Smooth muscle cell (in vitro differentiated cells): ENCODE measurements around the gene CBX4. TPM values are rescaled to one million over a fixed set of nuclear protein-coding genes. Genes with fewer than 3 reads are reported as not detected.

ENCODE experiments used
- DNase-seq: peaks from one replicate; lab custom pipeline; 2025; ENCODE audit not compliant: unreplicated experiment; lab: John Stamatoyannopoulos, UW
- H2AFZ ChIP-seq: fragments of 200-600 bp; sonication (generic); 2 replicates; pipeline ENCODE4 v1.6.0; 2016; ENCODE audit warnings: antibody characterized with exemption, low read depth, mild to moderate bottlenecking
- H3F3A ChIP-seq: fragments of 200-600 bp; sonication (generic); 2 replicates; pipeline ENCODE4 v1.6.0; 2017; ENCODE audit warnings: antibody characterized with exemption, low read depth
- H3K27ac ChIP-seq: fragments of 200-600 bp; sonication (generic); 2 replicates; pipeline ENCODE4 v1.5.1; 2016; ENCODE audit warnings: low read depth, mild to moderate bottlenecking
- H3K27me3 ChIP-seq: fragments of 200-600 bp; sonication (generic); 2 replicates; pipeline ENCODE4 v1.6.1; 2016; ENCODE audit warnings: low read depth, mild to moderate bottlenecking
- H3K36me3 ChIP-seq: fragments of 200-600 bp; sonication (generic); 2 replicates; pipeline ENCODE4 v1.5.1; 2016; ENCODE audit warnings: low read depth
- H3K4me1 ChIP-seq: fragments of 200-600 bp; sonication (generic); 2 replicates; pipeline ENCODE4 v1.5.1; 2016; ENCODE audit warnings: low read depth
- H3K4me2 ChIP-seq: fragments of 200-600 bp; sonication (generic); 2 replicates; pipeline ENCODE4 v1.6.0; 2016; ENCODE audit warnings: mild to moderate bottlenecking
- H3K4me3 ChIP-seq: fragments of 200-600 bp; sonication (generic); 2 replicates; pipeline ENCODE4 v1.5.1; 2016; ENCODE audit warnings: mild to moderate bottlenecking
- H3K79me2 ChIP-seq: fragments of 200-600 bp; sonication (generic); 2 replicates; pipeline ENCODE4 v1.6.0; 2016; ENCODE audit warnings: low read depth, mild to moderate bottlenecking
- H3K9ac ChIP-seq: fragments of 200-600 bp; sonication (generic); 2 replicates; pipeline ENCODE4 v1.6.0; 2016; ENCODE audit warnings: low read depth
- H3K9me3 ChIP-seq: fragments of 200-600 bp; sonication (generic); replicated peaks from 2 replicates; pipeline ENCODE4 v1.5.1; 2016; ENCODE audit warnings: low read depth
- H4K20me1 ChIP-seq: fragments of 200-600 bp; sonication (generic); 2 replicates; pipeline ENCODE4 v1.6.0; 2016; ENCODE audit warnings: low read depth
- WGBS: methylation state at CpG from one replicate; pipeline ENCODE4 v1.1.7; 2016; ENCODE audit warnings: low lambda C conversion rate; 5-methylcytosine and 5-hydroxymethylcytosine counted together
- polyA plus RNA-seq: library from polyadenylated mRNA; unstranded; fragments of >200 nt; fragmentation: Nextera tagmentation; extraction: Ambion mirVana; gene quantifications from 2 replicates; pipeline ENCODE4 v1.2.1, GENCODE V29; 2016
- total RNA-seq: library from RNA; depleted of rRNA; stranded (reverse); fragments of >200 nt; gene quantifications from 2 replicates; pipeline ENCODE4 v1.2.3, GENCODE V29; 2014
- TF ChIP-seq, protein P1 (sequence below): fragments of 200-600 bp; sonication (generic); IDR thresholded peaks from 2 replicates; pipeline ENCODE4 v1.5.1; 2017; ENCODE audit warnings: borderline replicate concordance, mild to moderate bottlenecking, antibody characterized with exemption; ENCODE audit not compliant: insufficient read depth, poor library complexity, severe bottlenecking

CBX4 gene
- total and polyA plus RNA-seq, 2 experiments from 2014 or later = 17.4 to 44.6 TPM

DNA sequence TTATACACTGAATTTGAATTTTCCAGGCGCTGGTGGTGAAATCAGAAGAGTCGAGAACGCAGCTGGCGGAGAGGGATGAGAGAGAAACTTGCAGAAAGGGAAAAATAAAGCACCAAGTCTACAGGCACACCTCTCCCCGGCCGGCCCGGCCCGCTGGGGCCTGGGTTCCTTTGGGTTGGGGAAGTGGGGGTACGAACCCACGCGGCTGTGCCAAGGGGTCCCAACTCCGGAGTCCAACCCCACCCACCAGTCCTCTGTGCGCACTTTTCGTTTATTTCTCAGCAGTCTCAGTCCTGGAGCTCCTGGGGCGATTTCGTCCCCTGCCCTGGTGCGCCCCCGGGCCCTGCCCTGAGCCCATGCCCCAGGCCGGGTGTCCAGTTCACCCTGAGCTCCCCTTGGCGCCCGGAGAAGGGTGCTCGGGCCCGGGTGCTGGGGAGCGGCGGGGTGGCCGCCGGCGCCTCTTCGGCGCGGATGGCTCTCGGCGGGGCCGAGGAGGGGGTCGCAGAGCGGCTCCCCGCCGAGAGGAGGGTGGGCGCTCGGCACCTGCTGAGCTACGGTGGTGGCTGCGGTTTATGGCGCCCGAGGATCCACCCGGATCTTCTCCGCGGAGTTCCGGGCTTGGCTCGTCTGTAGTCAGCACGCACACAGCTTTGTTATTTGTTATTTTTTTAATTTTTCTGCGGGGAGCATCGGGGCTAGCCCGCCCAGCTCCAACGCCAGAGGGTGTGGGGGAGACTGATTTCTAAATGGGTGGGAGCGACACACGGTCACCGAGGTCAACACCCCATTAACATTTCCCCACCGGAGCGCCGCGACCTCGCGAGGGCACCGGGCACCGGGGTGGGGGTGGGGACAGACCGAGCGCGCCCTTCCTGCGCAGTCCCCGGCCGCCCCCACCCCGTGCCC, 26.6 kb downstream of the CBX4 start:
- Histone ChIP-seq H3K36me3 (no peaks in the 10 kb centered on the region), H4K20me1 (no peaks in the 10 kb centered on the region), H3K79me2 (no peaks in the 10 kb centered on the region), H3K4me1 (peaks cover 39% of the 10 kb centered on the region), H3K4me3 (peak overlapping the region; percentile 42), H2AFZ (no peak overlapping the region), H3K27ac (no peak overlapping the region), H3K4me2 (peak overlapping the region; percentile 89), H3F3A (peaks cover 8% of the 10 kb centered on the region), H3K27me3 (peaks cover 90% of the 10 kb centered on the region), H3K9ac (no peak overlapping the region), H3K9me3 (no peaks in the 10 kb centered on the region)
- TF ChIP-seq, protein P1, sequence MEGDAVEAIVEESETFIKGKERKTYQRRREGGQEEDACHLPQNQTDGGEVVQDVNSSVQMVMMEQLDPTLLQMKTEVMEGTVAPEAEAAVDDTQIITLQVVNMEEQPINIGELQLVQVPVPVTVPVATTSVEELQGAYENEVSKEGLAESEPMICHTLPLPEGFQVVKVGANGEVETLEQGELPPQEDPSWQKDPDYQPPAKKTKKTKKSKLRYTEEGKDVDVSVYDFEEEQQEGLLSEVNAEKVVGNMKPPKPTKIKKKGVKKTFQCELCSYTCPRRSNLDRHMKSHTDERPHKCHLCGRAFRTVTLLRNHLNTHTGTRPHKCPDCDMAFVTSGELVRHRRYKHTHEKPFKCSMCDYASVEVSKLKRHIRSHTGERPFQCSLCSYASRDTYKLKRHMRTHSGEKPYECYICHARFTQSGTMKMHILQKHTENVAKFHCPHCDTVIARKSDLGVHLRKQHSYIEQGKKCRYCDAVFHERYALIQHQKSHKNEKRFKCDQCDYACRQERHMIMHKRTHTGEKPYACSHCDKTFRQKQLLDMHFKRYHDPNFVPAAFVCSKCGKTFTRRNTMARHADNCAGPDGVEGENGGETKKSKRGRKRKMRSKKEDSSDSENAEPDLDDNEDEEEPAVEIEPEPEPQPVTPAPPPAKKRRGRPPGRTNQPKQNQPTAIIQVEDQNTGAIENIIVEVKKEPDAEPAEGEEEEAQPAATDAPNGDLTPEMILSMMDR = no peak
- 10% methylated on average over 49 of the region's 72 CpGs for WGBS
- no peak for DNase-seq

DNA sequence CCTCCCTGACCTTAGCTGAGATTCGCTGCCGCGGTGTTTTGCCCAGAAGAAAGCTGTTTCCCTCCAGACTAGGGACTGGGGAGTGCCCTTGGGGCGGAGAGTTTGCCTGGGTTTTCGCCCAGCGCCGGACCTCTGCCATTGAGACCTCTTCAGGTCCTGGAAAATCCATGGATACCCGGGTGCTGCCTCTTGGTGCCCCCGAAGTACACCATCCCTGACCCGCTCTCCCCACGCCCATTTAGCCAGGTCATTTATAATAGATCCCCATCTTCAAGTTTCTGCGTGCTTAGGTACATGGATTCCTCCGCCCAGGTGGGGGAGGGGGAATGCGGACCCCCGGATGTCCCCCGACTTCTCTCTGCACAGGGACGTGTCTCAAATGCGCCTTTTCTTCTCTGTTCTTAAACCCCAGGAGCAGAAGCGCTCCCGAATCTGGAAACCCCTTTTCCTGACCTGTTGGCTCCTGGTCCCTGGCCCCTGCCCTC, 27.3 kb downstream of the CBX4 start:
- TF ChIP-seq, protein P1 = no peak
- no peak overlapping the region for H3K27ac ChIP-seq
- WGBS = 2% methylated on average over 19 of the region's 20 CpGs
- no peaks in the 10 kb centered on the region for H4K20me1 ChIP-seq
- H2AFZ ChIP-seq = no peak overlapping the region
- H3K9me3 ChIP-seq = no peaks in the 10 kb centered on the region
- H3K9ac ChIP-seq = no peak overlapping the region
- H3K4me1 ChIP-seq = peaks cover 39% of the 10 kb centered on the region
- H3K27me3 ChIP-seq = peaks cover 90% of the 10 kb centered on the region
- H3K79me2 ChIP-seq = no peaks in the 10 kb centered on the region
- peak overlapping the region; percentile 89 for H3K4me2 ChIP-seq
- H3F3A ChIP-seq = peaks cover 8% of the 10 kb centered on the region
- no peaks in the 10 kb centered on the region for H3K36me3 ChIP-seq
- no peak overlapping the region for H3K4me3 ChIP-seq
- DNase-seq = no peak

DNA sequence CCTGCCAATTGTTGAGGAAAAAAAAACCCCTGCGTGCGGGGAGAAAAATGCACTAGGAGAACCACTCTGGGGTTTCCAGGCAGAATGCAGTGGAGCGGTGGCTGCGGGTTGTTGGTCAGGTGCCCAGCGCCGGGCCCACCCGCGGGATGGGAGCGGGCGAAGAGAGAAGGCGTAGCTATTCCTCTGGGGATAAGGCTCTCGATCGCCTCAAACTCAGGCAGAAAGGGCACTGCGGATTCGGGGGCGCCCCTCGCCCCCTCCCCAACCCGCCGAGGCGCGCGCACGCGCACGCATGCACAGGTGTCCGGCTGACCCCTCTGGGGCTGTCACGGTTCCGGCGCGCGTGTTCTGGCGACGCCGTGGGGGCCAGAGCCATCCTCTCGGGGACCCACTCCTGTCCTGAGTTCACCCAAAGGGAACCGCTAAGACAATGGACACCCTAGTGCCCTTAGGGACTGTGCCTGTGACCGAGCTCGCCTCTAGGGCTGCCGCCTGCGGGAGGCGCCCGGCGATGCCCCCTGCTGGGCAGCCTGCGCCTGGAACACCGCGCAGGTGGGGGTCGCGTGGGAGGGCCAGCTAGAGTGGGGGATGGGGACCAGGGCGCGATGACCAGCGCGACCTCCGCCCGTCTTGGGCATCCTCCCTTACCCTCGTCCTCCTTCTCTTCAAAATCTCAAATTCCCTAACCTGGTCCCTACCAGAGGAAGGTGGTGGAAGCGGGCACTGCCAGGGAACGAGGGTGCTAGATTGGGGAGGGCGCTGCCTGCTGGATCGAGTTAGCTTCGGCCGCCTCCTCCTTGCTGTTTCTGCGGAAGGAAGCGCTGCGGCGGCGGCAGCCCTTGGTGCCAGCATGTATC, 28.0 kb downstream of the CBX4 start:
- TF ChIP-seq, protein P1 = peak; percentile 51
- H3K9me3 ChIP-seq = no peaks in the 10 kb centered on the region
- H3F3A ChIP-seq = peaks cover 8% of the 10 kb centered on the region
- no peak overlapping the region for H3K9ac ChIP-seq
- peak overlapping the region; percentile 89 for H3K4me2 ChIP-seq
- H3K27ac ChIP-seq = no peak overlapping the region
- H2AFZ ChIP-seq = no peak overlapping the region
- H4K20me1 ChIP-seq = no peaks in the 10 kb centered on the region
- H3K4me1 ChIP-seq = peaks cover 39% of the 10 kb centered on the region
- peaks cover 90% of the 10 kb centered on the region for H3K27me3 ChIP-seq
- no peaks in the 10 kb centered on the region for H3K79me2 ChIP-seq
- DNase-seq = no peak
- no peak overlapping the region for H3K4me3 ChIP-seq
- no peaks in the 10 kb centered on the region for H3K36me3 ChIP-seq
- WGBS = 5% methylated on average over 62 of the region's 66 CpGs
